GM12801 (cell line): Measurements from ENCODE around the gene TRIM63.

Source experiments
- CTCF ChIP-seq: IDR thresholded peaks from one replicate; pipeline ENCODE4 v1.5.1; 2011; ENCODE audit warnings: control low read depth; ENCODE audit not compliant: insufficient read length; ENCODE audit errors: extremely low read depth

Gene TRIM63

GRCh38 chr1:26029864-26030481 is 37.5 kb downstream of the TRIM63 start:
- TF ChIP-seq CTCF: no peak

GRCh38 chr1:26029054-26029863 is 38.2 kb downstream of the TRIM63 start:
- no peak for TF ChIP-seq CTCF

- TF ChIP-seq CTCF: no peak
These were observed 38.9 kb downstream of the TRIM63 start for GRCh38 chr1:26028490-26028980.

GRCh38 chr1:26027716-26028489 is 39.5 kb downstream of the TRIM63 start:
- TF ChIP-seq CTCF: no peak

- TF ChIP-seq CTCF: no peak
These were observed 41.9 kb downstream of the TRIM63 start for GRCh38 chr1:26025517-26025916.

GRCh38 chr1:26025060-26025459 is 42.4 kb downstream of the TRIM63 start:
- TF ChIP-seq CTCF: no peak

- TF ChIP-seq CTCF: no peak
These were observed 43.6 kb downstream of the TRIM63 start for GRCh38 chr1:26023826-26024225.
